Muscle of arm (tissue), 12 donors: ENCODE measurements around the gene ASMTL. TPM values are rescaled to one million over a fixed set of nuclear protein-coding genes. Genes with fewer than 3 reads are reported as not detected.
"Not testable (repeated sequence)": the region's sequence is repeated elsewhere in the genome, so short reads cannot be mapped to it uniquely, and the experiment has no call there.

ENCODE experiments used
- DNase-seq: peaks from one replicate; pipeline ENCODE4 v3.0.0-alpha.2; 2013
- polyA plus RNA-seq, 12 donors: library from polyadenylated mRNA; unstranded; fragments of 120-200 nt; gene quantifications; one replicate each; pipeline ENCODE4 v1.2.1, GENCODE V29; 2013; ENCODE audit not compliant: insufficient read length in 12 of 12

ASMTL gene
- polyA plus RNA-seq, 12 donors: 15.5 to 27.7 (median 20.0) TPM; not detected in 1

DNA sequence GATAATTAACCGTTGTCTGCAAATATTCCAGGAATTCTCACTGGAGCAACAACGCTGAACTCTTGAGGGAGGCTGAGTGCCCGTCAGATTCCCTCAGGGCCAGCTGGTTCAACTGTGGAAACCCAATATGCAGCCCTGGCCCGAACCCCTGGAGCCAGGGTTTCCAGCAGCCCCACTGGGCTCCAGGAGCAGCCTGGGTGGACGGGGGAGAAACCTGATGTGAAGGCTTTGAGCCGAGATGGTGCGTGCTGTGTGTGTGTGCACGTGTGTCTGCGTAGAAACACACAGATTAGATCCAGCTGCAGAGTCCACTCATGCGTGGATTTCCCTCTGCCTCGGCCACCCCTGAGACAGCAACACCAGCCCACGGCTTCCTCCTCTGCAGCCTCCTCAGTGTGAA lies 41.4 kb downstream of the ASMTL start:
- no peak for DNase-seq

DNA sequence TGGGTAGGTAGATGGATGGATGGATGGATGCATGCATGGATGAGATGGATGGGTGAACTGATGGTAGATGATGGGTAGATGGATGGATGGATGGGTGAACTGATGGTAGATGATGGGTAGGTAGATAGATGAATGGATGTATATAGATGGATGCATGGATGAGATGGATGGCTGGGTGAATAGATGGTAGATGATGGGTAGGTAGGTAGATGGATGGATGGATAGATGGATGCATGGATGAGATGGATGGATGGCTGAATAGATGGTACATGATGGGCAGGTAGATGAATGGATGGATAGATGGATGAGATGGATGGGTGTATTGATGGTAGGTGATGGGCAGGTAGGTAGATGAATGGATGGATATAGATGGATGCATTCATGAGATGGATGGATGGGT lies 45.7 kb downstream of the ASMTL start:
- no peak for DNase-seq

DNA sequence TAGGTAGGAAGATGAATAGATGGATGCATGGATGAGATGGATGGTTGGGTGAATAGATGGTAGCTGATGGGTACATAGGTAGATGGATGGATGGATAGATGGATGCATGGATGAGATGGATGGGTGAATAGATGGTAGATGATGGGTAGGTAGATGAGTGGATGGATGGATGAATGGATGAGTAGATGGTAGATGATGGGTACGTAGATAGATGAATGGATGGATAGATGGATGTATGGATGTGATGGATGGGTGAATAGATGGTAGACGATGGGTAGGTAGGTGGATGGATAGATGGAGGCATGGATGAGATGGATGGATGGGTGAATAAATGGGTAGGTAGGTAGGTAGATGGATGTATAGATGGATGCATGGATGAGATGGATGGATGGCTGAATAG lies 46.9 kb downstream of the ASMTL start:
- not testable (repeated sequence) for DNase-seq

DNA sequence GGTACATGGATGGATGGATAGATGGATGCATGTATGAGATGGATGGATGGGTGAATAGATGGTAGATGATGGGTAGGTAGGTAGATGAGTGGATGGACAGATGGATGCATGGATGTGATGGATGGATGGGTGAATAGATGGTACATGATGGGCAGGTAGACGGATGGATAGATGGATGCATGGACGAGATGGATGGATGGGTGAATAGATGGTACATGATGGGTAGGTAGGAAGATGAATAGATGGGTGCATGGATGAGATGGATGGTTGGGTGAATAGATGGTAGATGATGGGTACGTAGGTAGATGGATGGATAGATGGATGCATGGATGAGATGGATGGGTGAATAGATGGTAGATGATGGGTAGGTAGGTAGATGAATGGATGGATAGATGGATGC lies 48.8 kb downstream of the ASMTL start:
- not testable (repeated sequence) for DNase-seq

DNA sequence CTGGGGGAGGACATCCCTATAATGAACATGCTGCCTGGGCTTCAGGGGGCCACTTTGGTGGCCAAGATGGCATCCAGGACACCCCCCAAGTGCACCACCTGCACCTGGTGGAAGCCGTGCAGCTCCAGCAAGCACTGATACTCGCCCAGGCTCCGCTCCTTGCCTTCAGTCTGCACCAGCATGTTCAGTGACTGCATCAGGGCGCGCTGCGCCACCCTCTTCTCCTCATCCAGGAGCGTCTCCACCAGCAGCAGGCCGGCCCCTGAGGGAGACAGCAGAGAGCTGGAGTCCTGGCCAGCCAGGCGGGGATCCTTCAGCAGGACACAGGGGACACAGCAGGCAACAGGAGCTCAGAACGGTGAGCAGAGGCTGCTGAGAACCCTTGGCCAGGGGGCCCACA lies 49.5 kb downstream of the ASMTL start:
- DNase-seq: no peak

DNA sequence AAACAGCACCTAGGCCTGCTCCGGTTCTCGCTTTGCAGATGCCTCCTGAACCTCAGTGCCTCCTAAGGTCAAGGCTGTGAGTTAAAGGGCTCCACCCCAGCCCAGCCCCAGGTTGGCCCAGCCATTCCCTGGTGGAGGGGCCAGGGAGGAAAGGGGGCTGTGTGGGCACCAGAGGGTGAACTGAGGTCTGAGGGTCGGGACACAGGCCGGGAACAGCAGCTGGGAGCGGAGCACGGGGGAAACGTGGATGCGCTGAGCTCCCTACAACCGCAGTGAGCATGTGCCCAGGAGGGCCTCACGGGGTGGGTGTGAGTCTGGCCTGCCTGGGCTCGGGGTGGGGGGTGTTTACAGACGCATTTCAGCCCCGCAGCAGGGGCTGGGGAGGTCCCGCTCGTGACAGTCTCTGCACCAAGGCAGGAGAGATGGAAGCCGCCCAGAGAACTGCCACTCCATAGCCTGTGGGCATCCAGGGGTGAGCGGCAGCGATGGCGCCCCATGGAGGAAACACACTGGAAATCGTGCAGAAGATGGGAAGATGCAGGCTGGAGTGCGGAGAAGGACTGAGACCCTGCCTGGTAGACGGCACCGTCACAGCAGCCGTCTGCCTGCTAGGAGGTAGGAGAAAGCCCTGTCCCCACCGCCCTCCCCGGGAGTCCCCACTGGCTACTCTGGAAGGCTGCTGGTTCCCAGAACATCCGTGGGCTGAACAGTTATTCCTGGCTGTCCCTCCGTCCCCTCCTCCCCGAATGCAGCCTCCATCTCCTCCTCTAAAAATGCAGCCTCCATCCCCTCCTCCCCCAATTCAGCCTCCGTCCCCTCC lies 50.9 kb downstream of the ASMTL start:
- no peak for DNase-seq

DNA sequence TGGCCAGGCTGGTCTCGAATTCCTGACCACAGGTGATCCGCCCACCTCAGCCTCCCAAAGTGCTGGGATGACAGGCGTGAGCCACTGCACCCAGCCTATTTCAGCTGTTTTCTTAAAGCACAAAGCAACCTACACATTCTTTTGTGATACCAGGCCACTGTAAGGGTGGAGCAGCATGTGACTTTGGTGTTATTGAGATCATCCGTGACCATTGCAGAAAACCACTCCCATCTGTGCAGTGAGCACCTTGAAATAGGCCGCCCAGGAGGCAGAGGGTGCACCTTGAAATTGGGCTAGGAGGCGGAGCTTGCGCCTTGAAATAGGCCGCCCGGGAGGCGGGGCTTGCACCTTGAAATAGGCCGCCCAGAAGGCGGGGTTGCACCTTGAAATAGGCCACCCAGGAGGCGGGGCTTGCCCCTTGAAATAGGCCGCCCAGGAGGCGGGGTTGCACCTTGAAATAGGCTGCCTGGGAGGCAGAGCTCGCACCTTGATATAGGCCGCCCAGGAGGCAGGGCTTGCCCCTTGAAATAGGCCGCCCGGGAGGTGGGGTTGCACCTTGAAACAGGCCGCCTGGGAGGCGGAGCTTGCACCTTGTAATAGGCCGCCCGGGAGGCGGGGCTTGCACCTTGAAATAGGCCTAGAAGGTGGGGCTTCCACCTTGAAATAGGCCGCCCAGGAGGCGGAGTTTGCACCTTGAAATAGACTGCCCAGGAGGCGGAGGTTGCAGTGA lies 51.8 kb downstream of the ASMTL start:
- DNase-seq: no peak

DNA sequence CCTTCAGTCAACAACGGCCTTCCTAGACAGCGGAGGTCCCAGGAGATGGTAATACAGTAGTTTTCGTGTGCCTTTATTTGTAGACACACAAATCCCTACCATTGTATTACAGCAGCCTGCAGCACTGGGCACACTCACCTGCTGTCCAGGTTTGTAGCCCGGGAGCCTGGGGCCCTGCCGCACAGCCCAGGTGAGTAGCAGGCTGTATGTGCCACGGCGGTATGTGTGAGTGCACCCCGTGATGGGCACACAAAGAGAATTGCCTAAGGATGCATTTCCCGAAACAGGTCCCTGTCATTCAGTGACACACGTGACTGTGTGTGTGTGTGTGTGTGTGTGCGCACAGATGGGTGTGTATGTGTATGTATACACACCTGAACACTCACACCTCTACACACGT lies 52.7 kb downstream of the ASMTL start:
- DNase-seq: no peak

DNA sequence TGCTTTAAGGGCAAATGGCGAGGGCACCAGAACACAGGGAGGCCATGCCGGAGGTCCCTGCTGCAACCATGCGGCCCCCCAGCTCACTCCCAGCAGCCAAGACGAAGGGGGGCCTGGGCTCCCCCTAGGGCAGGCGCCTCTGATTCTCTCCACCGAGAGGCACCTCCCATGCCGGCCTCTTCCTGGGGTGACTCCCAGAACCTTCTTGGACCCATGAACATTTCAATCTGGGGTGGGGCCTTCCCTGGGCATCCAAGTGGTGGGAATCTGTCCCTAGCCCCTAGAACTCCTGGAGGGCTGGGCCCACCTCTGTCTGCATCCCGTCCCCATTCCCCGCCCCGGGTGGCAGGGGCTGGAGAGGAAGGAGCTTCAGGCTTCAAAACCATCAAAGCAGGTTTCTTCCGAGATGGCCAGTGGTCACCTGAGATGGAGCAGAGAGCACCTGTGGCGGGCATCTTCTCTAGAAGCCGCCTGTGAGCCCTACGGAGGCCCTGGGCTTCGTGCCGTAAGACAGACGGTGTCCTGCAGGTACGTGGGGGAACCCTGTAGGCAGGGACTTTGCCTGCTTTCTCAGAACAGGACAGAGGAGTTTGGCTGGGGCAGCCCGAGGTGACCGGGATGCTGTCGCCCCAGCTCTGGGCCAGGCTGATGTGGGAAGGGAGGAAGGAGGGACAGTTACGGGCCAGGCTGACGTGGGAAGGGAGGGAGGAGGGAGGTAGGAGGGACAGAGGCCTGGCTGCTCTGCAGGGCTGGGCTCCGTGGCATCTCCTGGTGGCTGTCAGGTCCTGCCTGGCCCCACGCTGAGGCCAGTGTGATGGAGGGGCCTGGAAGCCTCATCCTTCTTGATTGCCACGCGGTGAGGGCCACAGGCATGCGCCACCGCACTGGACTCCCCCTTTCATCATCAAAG lies 54.0 kb downstream of the ASMTL start:
- DNase-seq: no peak

DNA sequence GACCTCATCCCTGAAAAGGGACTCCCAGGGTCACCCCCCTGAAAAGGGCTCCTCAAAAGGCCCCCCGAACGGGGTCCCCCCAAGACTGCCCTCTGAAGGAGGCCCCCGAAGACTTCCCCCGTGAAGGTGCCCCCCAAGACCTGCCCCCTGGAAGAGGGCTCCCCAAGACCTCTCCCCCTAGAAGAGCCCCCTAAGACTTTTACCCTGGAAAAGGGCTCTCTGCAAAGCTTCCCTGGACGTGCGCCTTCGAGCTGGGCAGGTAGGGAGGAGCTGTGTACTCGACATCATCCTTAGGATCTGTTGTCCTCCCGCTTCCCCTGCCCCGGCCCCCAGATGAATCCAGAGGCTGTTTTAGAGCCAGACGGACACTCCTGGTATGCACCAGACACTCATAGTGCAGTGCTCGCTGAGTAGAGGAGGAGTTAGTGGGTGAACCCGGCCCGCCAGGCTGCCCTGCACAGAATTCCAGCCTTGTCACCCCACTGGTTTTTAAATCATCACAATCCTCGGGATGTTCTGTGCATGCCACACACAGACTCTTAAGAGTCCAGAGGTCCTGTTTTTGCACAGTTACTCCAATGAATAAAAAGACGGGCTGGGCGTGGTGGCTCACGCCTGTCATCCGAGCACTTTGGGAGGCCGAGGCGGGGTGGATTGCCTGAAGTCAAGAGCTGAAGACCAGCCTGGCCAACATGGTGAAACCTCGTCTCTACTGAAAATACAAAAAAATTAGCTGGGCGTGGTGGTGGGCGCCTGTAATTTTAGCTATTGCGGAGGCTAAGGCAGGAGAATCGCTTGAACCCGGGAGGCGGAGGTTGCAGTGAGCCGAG lies 55.1 kb downstream of the ASMTL start:
- no peak for DNase-seq

DNA sequence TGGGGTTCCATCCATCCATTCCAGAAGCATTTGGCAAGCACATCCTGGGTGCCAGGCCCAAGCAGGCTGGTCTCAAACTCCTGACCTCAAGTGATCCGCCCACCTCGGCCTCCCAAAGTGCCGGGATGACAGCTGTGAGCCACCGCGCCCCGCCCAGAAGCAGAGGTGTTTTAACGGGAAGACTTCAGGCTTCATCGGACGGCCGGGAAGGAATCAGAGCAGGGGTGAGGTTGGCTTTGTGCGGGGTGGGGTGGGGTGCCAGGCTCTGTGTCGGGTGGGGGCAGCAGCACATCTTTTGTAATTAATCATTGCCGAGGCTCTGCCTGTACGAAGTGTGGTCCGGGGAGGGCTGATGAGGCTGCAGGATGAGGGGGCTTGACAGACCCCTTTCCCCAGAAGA lies 55.7 kb downstream of the ASMTL start:
- no peak for DNase-seq

DNA sequence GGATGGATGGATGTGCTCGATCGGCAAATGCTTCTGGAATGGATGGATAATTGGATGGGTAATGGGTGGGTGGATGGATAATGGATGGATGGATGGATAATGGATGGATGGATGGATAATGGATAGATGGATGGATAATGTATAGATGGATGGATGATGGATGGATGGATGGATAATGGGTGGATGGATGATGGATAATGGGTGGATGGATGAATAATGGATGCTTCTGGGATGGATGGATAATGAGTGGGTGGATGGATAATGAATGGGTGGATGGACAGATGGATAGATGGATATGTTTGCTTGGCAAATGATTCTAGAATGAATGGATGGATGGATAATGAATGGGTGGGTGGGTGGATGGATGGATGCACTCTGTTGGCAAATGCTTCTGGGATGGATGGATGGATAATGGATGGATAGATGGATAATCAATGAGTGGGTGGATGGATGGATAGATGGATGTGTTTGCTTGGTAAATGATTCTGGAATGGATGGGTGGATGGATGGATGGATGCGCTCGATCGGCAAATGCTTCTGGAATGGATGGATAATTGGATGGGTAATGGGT lies 57.0 kb downstream of the ASMTL start:
- DNase-seq: no peak

DNA sequence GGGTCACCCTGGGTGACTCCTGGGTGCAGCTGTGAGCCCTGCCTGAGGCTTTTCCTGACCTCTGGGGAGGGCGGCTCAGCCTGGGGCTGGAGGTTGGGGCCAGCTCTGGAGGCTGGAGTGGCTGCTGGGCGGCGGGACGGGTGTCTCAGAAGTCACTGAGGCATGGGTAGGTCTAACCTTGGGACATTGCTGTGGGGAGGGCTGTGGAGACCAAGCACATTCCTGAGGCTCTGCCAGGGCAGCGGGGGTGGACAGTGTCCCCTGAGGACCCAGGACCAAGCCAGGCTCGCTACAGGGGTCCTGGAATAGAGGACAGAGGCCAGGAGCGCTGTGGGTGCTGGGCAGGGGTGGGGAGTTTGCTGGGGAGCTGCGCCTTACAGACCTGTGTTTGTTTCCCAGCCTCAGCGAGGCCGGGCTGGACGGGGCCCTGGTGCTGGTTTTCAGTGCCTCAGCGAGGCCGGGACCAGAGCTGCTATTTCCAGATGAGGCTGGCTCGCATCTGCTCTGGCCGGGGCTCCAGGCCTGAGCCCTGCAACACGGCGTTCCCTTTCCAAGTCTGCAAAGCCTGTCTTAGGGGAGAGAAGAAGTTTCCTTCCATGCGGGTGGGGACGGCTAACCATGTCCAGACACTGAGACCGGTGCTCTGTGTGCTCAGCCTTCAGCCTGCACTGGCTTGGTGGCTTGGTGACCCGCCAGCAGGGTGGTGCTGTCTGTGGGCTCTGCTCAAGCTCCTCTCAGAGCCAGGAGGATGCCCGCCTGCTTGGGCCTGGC lies 57.8 kb downstream of the ASMTL start:
- DNase-seq: peak; percentile 35

DNA sequence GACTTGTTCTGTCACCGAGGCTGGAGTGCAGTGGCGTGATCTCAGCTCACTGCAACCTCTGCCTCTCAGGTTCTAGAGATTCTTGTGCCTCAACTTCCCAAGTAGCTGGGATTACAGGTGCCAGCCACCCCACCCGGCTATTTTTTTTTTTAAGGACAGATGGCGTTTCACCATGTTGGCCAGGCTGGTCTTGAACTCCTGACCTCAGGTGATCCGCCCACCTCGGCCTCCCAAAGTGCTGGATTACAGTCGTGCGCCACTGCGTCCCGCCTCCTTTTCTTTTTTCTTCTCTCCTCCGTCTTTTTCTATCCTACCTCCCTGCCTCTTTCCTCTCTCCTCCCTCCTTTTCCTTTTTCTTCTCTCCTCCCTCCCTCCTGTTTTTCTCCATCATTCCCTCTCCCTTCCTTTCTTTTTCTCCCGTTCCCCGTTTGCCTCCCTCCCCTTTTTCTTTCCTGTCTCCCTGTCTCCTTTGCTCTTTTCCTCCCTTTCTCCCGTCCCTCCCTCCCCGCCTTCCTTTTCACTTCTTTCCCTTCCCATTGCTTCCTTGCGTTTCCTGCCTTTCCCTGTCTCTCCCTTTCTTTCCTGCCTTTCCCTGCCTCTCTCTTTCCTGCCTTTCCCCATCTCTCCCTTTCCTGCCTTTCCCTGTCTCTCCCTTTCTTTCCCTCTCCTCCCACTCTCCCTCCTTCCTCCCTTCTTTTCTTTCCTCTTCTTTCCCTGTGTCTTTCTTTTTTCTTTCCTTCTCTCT lies 58.7 kb downstream of the ASMTL start:
- no peak for DNase-seq

DNA sequence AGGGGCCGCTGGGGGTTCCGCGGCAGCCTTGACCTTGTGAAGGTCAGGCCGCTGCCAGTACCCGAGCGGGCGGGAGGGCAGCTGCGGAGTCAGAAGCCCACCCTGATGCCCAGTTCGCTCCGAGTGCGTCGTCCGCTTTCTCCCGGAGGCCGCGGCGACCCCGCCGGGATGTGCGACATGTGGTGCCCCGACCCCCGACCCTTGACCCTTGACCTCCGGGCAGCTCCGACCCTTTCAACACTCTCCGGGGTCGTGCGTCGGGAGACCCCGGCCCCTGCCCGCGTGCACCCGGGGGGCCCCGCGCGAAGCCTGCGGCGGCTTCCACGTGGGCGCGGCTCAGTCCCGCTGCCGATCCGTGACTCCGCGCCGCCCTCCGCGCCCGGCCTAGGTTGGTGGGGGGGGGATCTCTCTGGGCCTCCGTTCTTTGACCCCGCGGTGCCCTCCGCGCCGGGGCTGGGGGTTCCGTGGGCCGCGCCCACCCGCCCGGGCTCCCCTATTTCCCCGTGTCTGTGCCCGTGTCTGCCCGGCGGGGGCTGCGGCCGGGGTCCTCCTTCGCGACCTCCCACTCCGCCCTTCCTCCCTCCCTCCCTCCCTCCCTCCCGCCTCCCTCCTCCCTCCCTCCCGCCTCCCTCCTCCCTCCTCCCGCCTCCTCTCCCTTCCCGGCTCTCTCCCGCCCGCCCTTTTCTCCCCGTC lies 60.2 kb downstream of the ASMTL start:
- DNase-seq: peak; percentile 76

DNA sequence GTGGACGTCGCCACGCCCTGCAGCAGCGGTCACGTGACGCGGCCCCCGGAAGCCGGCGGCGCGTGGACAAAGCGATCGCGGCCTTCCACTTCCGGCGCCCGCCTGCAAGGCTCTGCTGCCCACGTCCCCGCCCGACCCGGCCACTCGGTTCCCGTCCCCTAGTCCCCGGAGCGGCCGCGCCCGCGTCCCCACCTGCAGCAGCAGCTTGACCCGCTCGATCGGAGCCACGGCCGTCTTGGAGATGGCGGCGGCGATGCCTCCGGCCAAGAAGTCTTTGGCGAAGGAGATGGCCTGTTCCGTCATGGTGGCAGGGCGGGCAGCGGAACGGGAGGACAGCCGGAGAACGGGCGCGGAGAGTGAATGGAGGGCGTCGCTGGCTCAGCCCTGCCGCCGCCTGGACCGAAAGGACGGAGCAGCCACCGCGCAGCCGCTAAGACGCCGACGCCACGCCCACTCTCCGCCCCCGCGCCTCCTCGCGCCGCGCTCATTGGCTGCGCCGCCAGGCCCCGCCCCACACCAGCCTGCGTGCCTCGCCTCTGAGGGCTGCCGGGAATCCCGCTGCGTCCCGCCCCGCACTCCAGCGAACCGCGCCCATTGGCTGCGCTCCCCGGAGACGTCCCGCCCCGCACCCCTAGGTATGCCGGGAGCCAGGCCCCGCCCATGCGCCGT lies 60.9 kb downstream of the ASMTL start, which contains the start of gene SLC25A6:
Gene SLC25A6 (minus strand): TSS at position 407 of the 669 bp plus-strand sequence. CDS start 104 bp downstream, at position 303.
- peak; percentile 97 for DNase-seq

DNA sequence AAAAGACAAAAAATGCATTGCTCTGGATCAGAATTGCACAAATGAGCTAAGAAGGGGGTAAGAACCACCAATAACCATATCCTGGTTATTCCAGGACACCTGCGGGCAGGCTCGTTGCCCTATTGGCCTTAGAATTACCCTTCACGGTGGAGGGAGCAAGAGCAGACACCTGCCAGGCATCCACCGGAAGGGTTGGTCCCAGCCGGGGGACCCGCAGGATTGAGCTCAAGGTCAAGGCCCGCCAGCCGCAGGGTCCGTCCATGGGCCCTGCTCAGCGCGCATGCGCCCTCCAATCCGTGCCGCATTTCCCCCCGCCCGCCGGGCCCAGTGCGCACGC lies 61.4 kb downstream of the ASMTL start:
- peak; percentile 95 for DNase-seq
